ENCODE results near the gene DAAM1.

- TF ChIP-seq EZH2phosphoT487 (IDR thresholded peaks at IDR 0.05; ENCODE audit: borderline replicate concordance) (no peak), CTCF (conservative IDR thresholded peaks at IDR 0.05; ENCODE audit: low read length) (no peak)
These were observed 2.8 kb upstream of the DAAM1 start for GRCh38 chr14:59185676-59186075.
